ENCODE data around the gene FHOD3.

- no peak for TF ChIP-seq CTCF (conservative IDR thresholded peaks at IDR 0.05; ENCODE audit: low read depth, low read length)
- no peak for TF ChIP-seq EZH2 (IDR thresholded peaks at IDR 0.05; ENCODE audit: low read length, unreplicated experiment)
- no peak for TF ChIP-seq EZH2phosphoT487 (IDR thresholded peaks at IDR 0.05; ENCODE audit: borderline replicate concordance, low read length)
These were observed 83.6 kb downstream of the FHOD3 start for GRCh38 chr18:36381075-36381474.
